ENCODE results near the gene GBP1.
A peak's percentile ranks its signal among the peaks of the same experiment; 100 is the strongest.
"Not testable (repeated sequence)": the region's sequence is repeated elsewhere in the genome, so short reads cannot be mapped to it uniquely, and the experiment has no call there.

The GBP1 gene

GRCh38 chr1:89029051-89029450 lies 36.0 kb downstream of the GBP1 start:
- in situ Hi-C loops (cut with MboI; ENCODE audit: low pct_unique_long_range_greater_than_20kb, low sequenced_read_pairs): not testable (repeated sequence)

GRCh38 chr1:89025928-89026327 lies 39.1 kb downstream of the GBP1 start:
- in situ Hi-C loops (cut with MboI; ENCODE audit: low pct_unique_long_range_greater_than_20kb, low sequenced_read_pairs): no loop called here
- no peak for DNase-seq

More at GRCh38 chr1:89029051-89029450, 36.0 kb downstream of the GBP1 start:
- not testable (repeated sequence) for DNase-seq

- no peak for DNase-seq
Observed at GRCh38 chr1:89023026-89023425, 42.0 kb downstream of the GBP1 start.

GRCh38 chr1:89022167-89022959 lies 42.6 kb downstream of the GBP1 start, which contains the start of gene GBP3:
Gene GBP3 (minus strand): TSS chr1:89022866. CDS start chr1:89020721, 2,145 bp downstream.
- in situ Hi-C loops (cut with MboI; ENCODE audit: low pct_unique_long_range_greater_than_20kb, low sequenced_read_pairs): loop anchor here (25.0 kb wide), 2 partner anchors 340 to 590 kb away; partner anchors contain the start of gene GBP6
- DNase-seq: peak; percentile 42

More at GRCh38 chr1:89023026-89023425, 42.0 kb downstream of the GBP1 start:
- in situ Hi-C loops (cut with MboI; ENCODE audit: low pct_unique_long_range_greater_than_20kb, low sequenced_read_pairs): loop anchor here (25.0 kb wide), 2 partner anchors 339 to 589 kb away; partner anchors contain the start of gene GBP6

- not testable (repeated sequence) for DNase-seq
- in situ Hi-C loops (cut with MboI; ENCODE audit: low pct_unique_long_range_greater_than_20kb, low sequenced_read_pairs): loop anchor here (25.0 kb wide), 2 partner anchors 344 to 594 kb away; partner anchors contain the start of gene GBP6
Observed at GRCh38 chr1:89018318-89018717, 46.7 kb downstream of the GBP1 start.

- in situ Hi-C loops (cut with MboI; ENCODE audit: low pct_unique_long_range_greater_than_20kb, low sequenced_read_pairs): loop anchor here (25.0 kb wide), 2 partner anchors 354 to 604 kb away; partner anchors contain the start of gene GBP6
- DNase-seq: no peak
Observed at GRCh38 chr1:89008511-89008910, 56.5 kb downstream of the GBP1 start.

- no peak for DNase-seq
- in situ Hi-C loops (cut with MboI; ENCODE audit: low pct_unique_long_range_greater_than_20kb, low sequenced_read_pairs): loop anchor here (25.0 kb wide), 2 partner anchors 357 to 607 kb away; partner anchors contain the start of gene GBP6
Observed at GRCh38 chr1:89005286-89006151, 59.5 kb downstream of the GBP1 start.

Data from KBM-7 (cell line).